ENCODE results near the gene AMPH.

The AMPH gene

GRCh38 chr7:38630720-38631673 is at the start of gene AMPH:
AMPH (minus strand) TSS chr7:38631373; CDS start chr7:38631351, 22 bp downstream.
- no peak for DNase-seq (ENCODE audit: low spot score)

- no peak for DNase-seq (ENCODE audit: low spot score)
These were observed 48.2 kb upstream of the AMPH start for GRCh38 chr7:38679419-38679818.

- DNase-seq (ENCODE audit: low spot score): no peak
These were observed 47.5 kb upstream of the AMPH start for GRCh38 chr7:38678698-38679054.

- no peak for DNase-seq (ENCODE audit: low spot score)
These were observed 47.0 kb upstream of the AMPH start for GRCh38 chr7:38677981-38678697.

- DNase-seq (ENCODE audit: low spot score): no peak
These were observed 44.4 kb upstream of the AMPH start for GRCh38 chr7:38675494-38676106.

GRCh38 chr7:38674513-38674912 is 43.3 kb upstream of the AMPH start:
- no peak for DNase-seq (ENCODE audit: low spot score)

GRCh38 chr7:38673795-38674194 is 42.6 kb upstream of the AMPH start:
- no peak for DNase-seq (ENCODE audit: low spot score)

- DNase-seq (ENCODE audit: low spot score): no peak
These were observed 41.0 kb upstream of the AMPH start for GRCh38 chr7:38671911-38672905.

- no peak for DNase-seq (ENCODE audit: low spot score)
These were observed 38.9 kb upstream of the AMPH start for GRCh38 chr7:38669965-38670520.

- no peak for DNase-seq (ENCODE audit: low spot score)
These were observed 33.8 kb upstream of the AMPH start for GRCh38 chr7:38664972-38665371.

- peak; percentile 18 for DNase-seq (ENCODE audit: low spot score)
These were observed 29.4 kb upstream of the AMPH start for GRCh38 chr7:38660427-38661099.

- DNase-seq (ENCODE audit: low spot score): no peak
These were observed 28.8 kb upstream of the AMPH start for GRCh38 chr7:38659931-38660330.

- no peak for DNase-seq (ENCODE audit: low spot score)
These were observed 27.7 kb upstream of the AMPH start for GRCh38 chr7:38658921-38659320.

- DNase-seq (ENCODE audit: low spot score): no peak
These were observed 25.8 kb upstream of the AMPH start for GRCh38 chr7:38656968-38657367.

- no peak for DNase-seq (ENCODE audit: low spot score)
These were observed 24.9 kb upstream of the AMPH start for GRCh38 chr7:38655833-38656774.

- no peak for DNase-seq (ENCODE audit: low spot score)
These were observed 6.8 kb upstream of the AMPH start for GRCh38 chr7:38637957-38638356.

- DNase-seq (ENCODE audit: low spot score): no peak
These were observed 1.2 kb upstream of the AMPH start for GRCh38 chr7:38632411-38632810.

GRCh38 chr7:38629651-38630510 is 1.3 kb downstream of the AMPH start:
- DNase-seq (ENCODE audit: low spot score): no peak

Data from hematopoietic multipotent progenitor cell treated with erythropoietin and hydrocortisone succinate and interleukin-3 and kit ligand, for 15 days (in vitro differentiated cells).